Upper lobe of left lung (tissue), 4 donors: ENCODE measurements around the gene RBBP6.

Experiments used
- CTCF ChIP-seq, 6 experiments: fragments of 450-650 bp in 4 of 6; fragments of 200-600 bp in 2 of 6; sonication (generic) in 2 of 6; IDR thresholded peaks; one replicate each; pipeline ENCODE4 v1.5.1; 2016 to 2019; ENCODE audit warnings: antibody characterized with exemption in 6 of 6
- POLR2AphosphoS5 ChIP-seq, 2 donors: sonication (generic); formaldehyde crosslinking; IDR thresholded peaks; one replicate each; pipeline ENCODE4 v1.5.1; 2017; ENCODE audit warnings: antibody characterized with exemption in 2 of 2

DNA sequence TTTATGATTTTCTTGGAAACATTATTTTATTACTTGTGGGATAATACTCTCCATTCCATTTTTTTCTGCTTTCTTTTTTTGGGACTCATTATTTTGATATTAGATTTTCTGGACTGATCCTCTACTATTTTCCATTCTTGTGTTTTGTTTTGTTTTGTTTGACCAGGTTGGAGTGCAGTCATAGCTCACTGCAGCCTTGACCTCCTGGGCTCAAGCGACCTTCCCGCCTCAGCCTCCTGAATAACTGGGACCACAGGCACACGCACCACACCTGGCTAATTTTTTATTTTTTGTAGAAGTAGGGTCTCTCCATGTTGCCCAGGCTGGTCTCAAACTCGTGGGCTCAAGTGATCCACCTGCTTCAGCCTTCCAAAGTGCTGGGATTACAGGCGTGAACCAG lies 44.1 kb downstream of the RBBP6 start:
- TF ChIP-seq CTCF (IDR thresholded peaks at IDR 0.05) (no peak), POLR2AphosphoS5 (IDR thresholded peaks at IDR 0.05) (no peak)
